Keratinocyte (primary cell): ENCODE results near the gene RNF180. TPM values are rescaled to one million over a fixed set of nuclear protein-coding genes. Genes with fewer than 3 reads are reported as not detected.
"Not testable (repeated sequence)": the region's sequence is repeated elsewhere in the genome, so short reads cannot be mapped to it uniquely, and the experiment has no call there.

Source experiments
- DNase-seq: peaks from one replicate; pipeline ENCODE4 v3.0.0-alpha.2; 2011; ENCODE audit warnings: low read depth, missing footprints, low spot score
- FAIRE-seq: peaks from 2 replicates; lab custom pipeline; 2011; peaks lifted over from hg19 to GRCh38; lab: Jason Lieb, UNC
- H2AFZ ChIP-seq: 2 replicates; pipeline ENCODE4 v1.6.0; 2012; ENCODE audit warnings: low read length, control low read depth, inconsistent platforms; ENCODE audit not compliant: control insufficient read depth
- H3K27ac ChIP-seq: 2 replicates; pipeline ENCODE4 v1.5.1; 2011; ENCODE audit warnings: low read length; ENCODE audit not compliant: control insufficient read depth, insufficient read depth
- H3K27me3 ChIP-seq: 3 replicates; pipeline ENCODE4 v1.6.0; 2011; ENCODE audit warnings: low read length; ENCODE audit not compliant: control insufficient read depth, insufficient read depth; ENCODE audit errors: extremely low read depth
- H3K36me3 ChIP-seq, 2 experiments: 2 replicates in 1 of 2; 3 replicates in 1 of 2; pipeline ENCODE4 v1.5.1; 2011; ENCODE audit warnings: low read length in 2 of 2, mild to moderate bottlenecking in 1 of 2; ENCODE audit not compliant: control insufficient read depth in 2 of 2, insufficient read depth in 2 of 2; ENCODE audit errors: extremely low read depth in 1 of 2
- H3K4me1 ChIP-seq: 3 replicates; pipeline ENCODE4 v1.5.1; 2011; ENCODE audit warnings: low read length; ENCODE audit not compliant: control insufficient read depth, insufficient read depth; ENCODE audit errors: extremely low read depth
- H3K4me2 ChIP-seq: 3 replicates; pipeline ENCODE4 v1.6.0; 2011; ENCODE audit warnings: low read depth, low read length; ENCODE audit not compliant: control insufficient read depth, insufficient read depth; ENCODE audit errors: extremely low read depth
- H3K4me3 ChIP-seq, 3 experiments: fragments of 200-600 bp in 1 of 3; sonication (generic) in 1 of 3; 2 replicates in 2 of 3; 3 replicates in 1 of 3; pipeline ENCODE4 v1.5.1; 2011 to 2016; ENCODE audit warnings: low read length in 3 of 3, mild to moderate bottlenecking in 3 of 3, control low read depth in 2 of 3, inconsistent platforms in 1 of 3, low read depth in 1 of 3, mixed read lengths in 1 of 3, mixed run types in 1 of 3, moderate library complexity in 1 of 3; ENCODE audit not compliant: control insufficient read depth in 2 of 3, insufficient read depth in 2 of 3; ENCODE audit errors: extremely low read depth in 1 of 3
- H3K79me2 ChIP-seq: 2 replicates; pipeline ENCODE4 v1.6.0; 2012; ENCODE audit warnings: low read length; ENCODE audit not compliant: control insufficient read depth, insufficient read depth
- H3K9ac ChIP-seq: 3 replicates; pipeline ENCODE4 v1.6.0; 2011; ENCODE audit warnings: low read length; ENCODE audit not compliant: control insufficient read depth, insufficient read depth; ENCODE audit errors: extremely low read depth
- H3K9me1 ChIP-seq: 3 replicates; pipeline ENCODE4 v1.6.0; 2011; ENCODE audit warnings: low read length; ENCODE audit not compliant: control insufficient read depth, insufficient read depth; ENCODE audit errors: extremely low read depth
- H3K9me3 ChIP-seq: 2 replicates; pipeline ENCODE4 v1.5.1; 2012; ENCODE audit warnings: low read depth, low read length; ENCODE audit not compliant: control insufficient read depth
- H4K20me1 ChIP-seq: 3 replicates; pipeline ENCODE4 v1.6.0; 2011; ENCODE audit warnings: low read length; ENCODE audit not compliant: control insufficient read depth, insufficient read depth; ENCODE audit errors: extremely low read depth
- CTCF ChIP-seq, 3 experiments: IDR thresholded peaks in 1 of 3; conservative IDR thresholded peaks in 1 of 3; optimal IDR thresholded peaks in 1 of 3; 2 replicates in 2 of 3; 3 replicates in 1 of 3; pipeline versions ENCODE3 to v1.5.1; 2011; ENCODE audit warnings: low read length in 3 of 3, mild to moderate bottlenecking in 3 of 3, moderate library complexity in 2 of 3, control low read depth in 1 of 3, inconsistent platforms in 1 of 3; ENCODE audit not compliant: insufficient read depth in 2 of 3; ENCODE audit errors: extremely low read depth in 1 of 3
- EZH2 ChIP-seq: IDR thresholded peaks from one replicate; pipeline ENCODE4 v1.6.1; 2012; ENCODE audit warnings: inconsistent platforms, mild to moderate bottlenecking, low read length, moderate library complexity
- dilution Hi-C: fragments of 300-500 bp; cut with MboI; formaldehyde crosslinking; loops from one replicate; pipeline ENCODE4 v1.7.0; 2020; ENCODE audit warnings: low sequenced_read_pairs; ENCODE audit not compliant: extremely low pct_ligation_motif_present
- polyA plus RNA-seq, 5 experiments: library from polyadenylated mRNA; depleted of rRNA in 3 of 5; stranded (reverse) in 3 of 5; stranded (forward) in 1 of 5; unstranded in 1 of 5; fragments of >200 nt; gene quantifications; 1 replicate in 1 of 5; 2 replicates in 3 of 5; 3 replicates in 1 of 5; pipeline versions ENCODE4 v1.2.1 to v1.2.3, GENCODE V29; 2011 to 2012; ENCODE audit warnings: missing spikeins in 2 of 5, low read depth in 1 of 5, low replicate concordance in 1 of 5

The RNF180 gene
- polyA plus RNA-seq, 1 donor (not counting 4 experiments of a cell fraction or from before 2014, with no cell fraction given): 2.4 TPM

- no peaks in the 10 kb centered on the region for H4K20me1 ChIP-seq
- H3K27me3 ChIP-seq: no peaks in the 10 kb centered on the region
- no peaks in the 10 kb centered on the region for H3K36me3 ChIP-seq
- dilution Hi-C loops: no loop called here
- H3K27ac ChIP-seq: no peak overlapping the region
- H3K4me1 ChIP-seq: no peaks in the 10 kb centered on the region
- no peaks in the 10 kb centered on the region for H3K79me2 ChIP-seq
- no peak overlapping the region for H3K4me2 ChIP-seq
- H2AFZ ChIP-seq: no peak overlapping the region
- TF ChIP-seq EZH2 (no peak), CTCF (optimal IDR thresholded peaks at IDR 0.05 in 1 of 3, IDR thresholded peaks at IDR 0.05 in 1 of 3, conservative IDR thresholded peaks at IDR 0.05 in 1 of 3; ENCODE audit: extremely low read depth in 1 of 3, insufficient read depth in 2 of 3, low read length in 3 of 3) (no peak)
- H3K9me1 ChIP-seq: no peaks in the 10 kb centered on the region
- H3K9me3 ChIP-seq: no peaks in the 10 kb centered on the region
- FAIRE-seq (no peak), DNase-seq (no peak)
- H3K4me3 ChIP-seq: no peak overlapping the region
- no peak overlapping the region for H3K9ac ChIP-seq
Observed at GRCh38 chr5:64397552-64397951, 231.9 kb downstream of the RNF180 start.

- H3K4me1 ChIP-seq, FAIRE-seq, H3K79me2 ChIP-seq, dilution Hi-C loops, H3K36me3 ChIP-seq, H2AFZ ChIP-seq, DNase-seq, H3K27me3 ChIP-seq, H4K20me1 ChIP-seq, H3K4me3 ChIP-seq, H3K4me2 ChIP-seq, H3K9me3 ChIP-seq, H3K27ac ChIP-seq, H3K9me1 ChIP-seq, H3K9ac ChIP-seq: not testable (repeated sequence)
Observed at GRCh38 chr5:64398735-64399134, 233.1 kb downstream of the RNF180 start.

DNA sequence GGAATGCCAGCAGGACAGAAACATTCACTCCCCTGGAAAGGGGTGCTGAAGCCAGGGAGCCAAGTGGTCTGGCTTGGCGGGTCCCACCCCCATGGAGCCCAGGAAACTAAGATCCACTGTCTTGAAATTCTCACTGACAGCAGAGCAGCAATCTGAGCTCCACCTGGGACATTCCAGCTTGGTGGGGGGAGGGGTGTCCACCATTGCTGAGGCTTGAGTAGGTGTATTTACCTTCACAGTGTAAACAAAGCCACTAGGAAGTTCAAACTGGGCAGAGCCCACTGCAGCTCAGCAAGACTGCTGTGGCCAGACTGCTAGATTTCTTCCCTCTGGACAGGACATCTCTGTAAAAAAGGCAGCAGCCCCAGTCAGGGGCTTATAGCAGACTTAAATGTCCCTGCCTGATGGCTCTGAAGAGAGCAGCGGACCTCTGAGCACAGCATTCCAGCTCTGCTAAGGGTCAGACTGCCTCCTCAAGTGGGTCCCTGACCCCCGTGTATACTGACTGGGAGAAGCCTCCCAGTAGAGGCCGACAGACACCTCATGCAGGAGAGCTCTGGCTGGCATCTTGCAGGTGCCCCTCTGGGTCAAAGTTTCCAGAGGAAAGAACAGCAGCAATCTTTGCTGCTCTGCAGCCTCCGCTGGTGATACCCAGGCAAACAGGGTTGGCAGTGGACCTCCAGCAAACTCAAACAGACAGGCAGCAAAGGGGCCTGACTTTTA is 241.6 kb downstream of the RNF180 start:
- H2AFZ ChIP-seq, H3K4me3 ChIP-seq, H3K9ac ChIP-seq, dilution Hi-C loops, H3K9me3 ChIP-seq, H4K20me1 ChIP-seq, H3K36me3 ChIP-seq, H3K79me2 ChIP-seq, H3K4me2 ChIP-seq, FAIRE-seq, H3K27me3 ChIP-seq, H3K4me1 ChIP-seq, DNase-seq, H3K9me1 ChIP-seq, H3K27ac ChIP-seq: not testable (repeated sequence)
